ENCODE results near the gene MGA.
A peak's percentile ranks its signal among the peaks of the same experiment; 100 is the strongest.

Gene MGA

GRCh38 chr15:41798607-41799487 is 138.6 kb downstream of the MGA start:
- DNase-seq (no peak), ATAC-seq (peak; percentile 37)
- H3K4me3 Mint-ChIP-seq: no peak overlapping the region
- peaks cover 31% of the 10 kb centered on the region for H3K4me1 Mint-ChIP-seq
- no peaks in the 10 kb centered on the region for H3K9me3 Mint-ChIP-seq
- H3K27me3 Mint-ChIP-seq: no peaks in the 10 kb centered on the region
- H3K27ac Mint-ChIP-seq: peak overlapping the region in 1 of 2 donors; percentile 22

- H3K9me3 Mint-ChIP-seq: no peaks in the 10 kb centered on the region
- H3K27me3 Mint-ChIP-seq: no peaks in the 10 kb centered on the region
- no peak for DNase-seq
- H3K4me1 Mint-ChIP-seq: peaks cover 35% of the 10 kb centered on the region
- H3K4me3 Mint-ChIP-seq: no peak overlapping the region
- H3K27ac Mint-ChIP-seq: no peak overlapping the region
- ATAC-seq: peak; percentile 15
These were observed 139.2 kb downstream of the MGA start for GRCh38 chr15:41799488-41799805.

- Mint-ChIP-seq H3K4me1 (peaks cover 30% of the 10 kb centered on the region), H3K9me3 (no peaks in the 10 kb centered on the region), H3K27ac (no peak overlapping the region), H3K4me3 (no peak overlapping the region), H3K27me3 (no peaks in the 10 kb centered on the region)
- ATAC-seq (no peak), DNase-seq (no peak)
These were observed 141.0 kb downstream of the MGA start for GRCh38 chr15:41801185-41801584.

- no peak for ATAC-seq
- Mint-ChIP-seq H3K27me3 (no peaks in the 10 kb centered on the region), H3K9me3 (no peaks in the 10 kb centered on the region), H3K4me3 (no peak overlapping the region), H3K27ac (no peak overlapping the region), H3K4me1 (peaks cover 26% of the 10 kb centered on the region)
- no peak for DNase-seq
These were observed 141.7 kb downstream of the MGA start for GRCh38 chr15:41801850-41802455.

- DNase-seq (no peak), ATAC-seq (no peak)
- Mint-ChIP-seq H3K4me3 (no peak overlapping the region), H3K9me3 (no peaks in the 10 kb centered on the region), H3K27ac (peak overlapping the region in 1 of 2 donors; percentile 3), H3K4me1 (peaks cover 18% of the 10 kb centered on the region), H3K27me3 (no peaks in the 10 kb centered on the region)
These were observed 144.2 kb downstream of the MGA start for GRCh38 chr15:41804361-41804760.

GRCh38 chr15:41804916-41805666 is 144.9 kb downstream of the MGA start:
- no peaks in the 10 kb centered on the region for H3K27me3 Mint-ChIP-seq
- ATAC-seq: no peak
- H3K9me3 Mint-ChIP-seq: no peaks in the 10 kb centered on the region
- peak overlapping the region; percentile 74 to 75 for H3K27ac Mint-ChIP-seq
- no peak for DNase-seq
- peaks cover 21% of the 10 kb centered on the region for H3K4me1 Mint-ChIP-seq
- H3K4me3 Mint-ChIP-seq: no peak overlapping the region

- peaks cover 24% of the 10 kb centered on the region for H3K4me1 Mint-ChIP-seq
- H3K9me3 Mint-ChIP-seq: no peaks in the 10 kb centered on the region
- no peak overlapping the region for H3K4me3 Mint-ChIP-seq
- H3K27ac Mint-ChIP-seq: peak overlapping the region; percentile 7 to 74
- no peak for ATAC-seq
- no peak for DNase-seq
- H3K27me3 Mint-ChIP-seq: no peaks in the 10 kb centered on the region
These were observed 145.5 kb downstream of the MGA start for GRCh38 chr15:41805711-41806110.

- H3K27me3 Mint-ChIP-seq: no peaks in the 10 kb centered on the region
- no peak overlapping the region for H3K27ac Mint-ChIP-seq
- no peaks in the 10 kb centered on the region for H3K9me3 Mint-ChIP-seq
- ATAC-seq: peak; percentile 37
- no peak overlapping the region for H3K4me3 Mint-ChIP-seq
- no peak for DNase-seq
- H3K4me1 Mint-ChIP-seq: peaks cover 24% of the 10 kb centered on the region
These were observed 146.3 kb downstream of the MGA start for GRCh38 chr15:41806291-41807181.

GRCh38 chr15:41809121-41809520 is 148.9 kb downstream of the MGA start:
- H3K27ac Mint-ChIP-seq: no peak overlapping the region
- H3K27me3 Mint-ChIP-seq: no peaks in the 10 kb centered on the region
- ATAC-seq (no peak), DNase-seq (no peak)
- no peaks in the 10 kb centered on the region for H3K9me3 Mint-ChIP-seq
- no peak overlapping the region for H3K4me3 Mint-ChIP-seq
- H3K4me1 Mint-ChIP-seq: peaks cover 23% of the 10 kb centered on the region

- ATAC-seq: no peak
- no peaks in the 10 kb centered on the region for H3K9me3 Mint-ChIP-seq
- H3K4me3 Mint-ChIP-seq: no peak overlapping the region
- H3K4me1 Mint-ChIP-seq: peaks cover 17% of the 10 kb centered on the region
- no peak overlapping the region for H3K27ac Mint-ChIP-seq
- H3K27me3 Mint-ChIP-seq: no peaks in the 10 kb centered on the region
- no peak for DNase-seq
These were observed 149.5 kb downstream of the MGA start for GRCh38 chr15:41809526-41810220.

- Mint-ChIP-seq H3K4me3 (no peak overlapping the region), H3K9me3 (no peaks in the 10 kb centered on the region), H3K4me1 (peaks cover 11% of the 10 kb centered on the region), H3K27ac (no peak overlapping the region), H3K27me3 (no peaks in the 10 kb centered on the region)
- DNase-seq (no peak), ATAC-seq (peak; percentile 18)
These were observed 150.6 kb downstream of the MGA start for GRCh38 chr15:41810651-41811431.

GRCh38 chr15:41811432-41812195 is 151.4 kb downstream of the MGA start:
- H3K4me1 Mint-ChIP-seq: peaks cover 11% of the 10 kb centered on the region
- no peaks in the 10 kb centered on the region for H3K9me3 Mint-ChIP-seq
- ATAC-seq (peak; percentile 89), DNase-seq (peak; percentile 61 to 68)
- H3K27ac Mint-ChIP-seq: peak overlapping the region in 1 of 2 donors; percentile 24
- H3K27me3 Mint-ChIP-seq: no peaks in the 10 kb centered on the region
- no peak overlapping the region for H3K4me3 Mint-ChIP-seq

- Mint-ChIP-seq H3K27me3 (no peaks in the 10 kb centered on the region), H3K4me3 (no peak overlapping the region), H3K4me1 (peaks cover 11% of the 10 kb centered on the region), H3K9me3 (no peaks in the 10 kb centered on the region), H3K27ac (no peak overlapping the region)
- DNase-seq: no peak
- no peak for ATAC-seq
These were observed 152.7 kb downstream of the MGA start for GRCh38 chr15:41812820-41813375.

All from stimulated activated naive CD8-positive, alpha-beta T cell treated with anti-CD3 and anti-CD28 coated beads, Interleukin-15, amount 100 ng/mL, for 72 hours (primary cell).